ENCODE data around the gene TKTL1.

GRCh38 chrX:154359362-154360154 is 64.0 kb downstream of the TKTL1 start:
- TF ChIP-seq CTCF (conservative IDR thresholded peaks at IDR 0.05; ENCODE audit: low read length) (no peak), EZH2phosphoT487 (IDR thresholded peaks at IDR 0.05; ENCODE audit: borderline replicate concordance, low read depth, low read length) (no peak)
